B cell (primary cell): ENCODE measurements around the gene ESR1.

ENCODE experiments used
- CTCF ChIP-seq: fragments of 200-600 bp; IDR thresholded peaks from one replicate; pipeline ENCODE4 v1.8.0; 2022; ENCODE audit warnings: antibody characterized with exemption, mild to moderate bottlenecking
- EZH2 ChIP-seq: IDR thresholded peaks from 2 replicates; pipeline ENCODE4 v1.6.1; 2012; ENCODE audit warnings: borderline replicate concordance, low read depth, mild to moderate bottlenecking, moderate library complexity, low read length; ENCODE audit not compliant: insufficient read depth, poor library complexity, severe bottlenecking

- TF ChIP-seq CTCF, result no peak
- no peak for TF ChIP-seq EZH2
Observed at GRCh38 chr6:151773382-151773781, 34.1 kb upstream of the ESR1 start.
